HG03196 (cell line): Measurements from ENCODE around the gene COG4.
"Not testable (repeated sequence)": the region's sequence is repeated elsewhere in the genome, so short reads cannot be mapped to it uniquely, and the experiment has no call there.

Source experiments
- ATAC-seq: cut with Tn5 transposase; IDR thresholded peaks from one replicate; pipeline ENCODE4 v1.9.1; 2021; ENCODE audit not compliant: unreplicated experiment

Gene COG4

GRCh38 chr16:70457446-70458166 is 65.7 kb downstream of the COG4 start:
- ATAC-seq = no peak

DNA sequence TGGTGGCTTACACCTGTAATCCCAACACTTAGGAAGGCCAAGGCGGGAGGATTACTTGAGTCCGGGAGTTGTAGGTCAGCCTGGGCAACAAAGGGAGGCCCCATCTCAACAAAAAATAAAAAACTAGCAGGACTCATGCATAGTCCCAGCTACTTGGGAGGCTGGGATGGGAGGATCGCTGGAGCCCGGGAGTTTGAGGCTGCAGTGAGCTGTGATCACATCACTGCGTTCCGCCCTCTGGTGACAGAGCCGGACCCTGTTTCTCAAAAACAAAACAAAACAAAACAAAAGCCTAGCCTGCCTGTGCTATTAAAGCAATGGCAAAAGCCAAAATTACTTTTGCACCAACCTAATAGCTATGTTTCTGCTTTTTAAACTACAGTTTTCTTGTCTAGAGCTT is 67.4 kb downstream of the COG4 start:
- no peak for ATAC-seq

DNA sequence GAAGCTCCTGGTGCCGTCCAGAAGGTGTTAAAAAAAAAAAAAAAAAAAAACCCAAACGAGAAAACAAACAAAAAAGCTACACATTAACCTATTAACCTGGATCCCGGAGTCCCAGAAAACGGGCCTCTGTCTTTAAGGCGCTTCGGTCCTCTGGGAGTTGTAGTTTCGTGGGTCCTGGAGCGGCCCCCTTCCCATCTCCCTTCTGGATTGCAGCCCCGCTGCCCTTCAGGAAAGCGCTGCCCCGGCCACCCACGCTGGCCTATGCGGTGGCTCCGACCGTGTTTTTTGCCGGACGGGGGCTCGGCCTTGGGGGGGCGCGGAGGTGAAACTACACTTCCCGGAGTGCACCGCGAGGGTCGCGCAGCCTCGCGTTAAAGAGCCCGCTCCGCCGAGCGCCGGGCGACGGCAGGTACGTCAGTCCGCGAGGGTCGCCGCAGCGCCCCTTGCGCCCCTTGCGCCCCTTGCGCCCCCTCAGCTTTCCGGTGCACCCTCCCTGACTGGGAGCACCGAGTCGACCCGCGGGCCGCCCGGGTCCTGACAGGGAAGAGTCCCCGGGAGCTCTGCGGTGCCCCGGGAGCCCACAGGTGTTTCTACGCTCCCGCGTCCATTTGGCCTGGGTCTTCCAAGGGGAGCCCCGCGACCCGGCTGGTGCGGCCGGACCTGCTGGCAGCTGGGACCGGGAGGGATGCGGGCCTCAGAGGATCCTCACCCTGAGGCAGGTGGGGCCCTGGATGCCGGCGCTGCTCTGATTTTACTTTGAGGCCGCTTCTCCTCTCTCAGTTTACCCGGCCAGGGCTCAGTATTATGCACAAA is 68.9 kb downstream of the COG4 start, which contains the start of gene FCSK:
Gene FCSK (plus strand): TSS at position 374 of the 813 bp plus-strand sequence. CDS start 8,596 bp downstream, outside the sequence.
- ATAC-seq = peak; percentile 87

DNA sequence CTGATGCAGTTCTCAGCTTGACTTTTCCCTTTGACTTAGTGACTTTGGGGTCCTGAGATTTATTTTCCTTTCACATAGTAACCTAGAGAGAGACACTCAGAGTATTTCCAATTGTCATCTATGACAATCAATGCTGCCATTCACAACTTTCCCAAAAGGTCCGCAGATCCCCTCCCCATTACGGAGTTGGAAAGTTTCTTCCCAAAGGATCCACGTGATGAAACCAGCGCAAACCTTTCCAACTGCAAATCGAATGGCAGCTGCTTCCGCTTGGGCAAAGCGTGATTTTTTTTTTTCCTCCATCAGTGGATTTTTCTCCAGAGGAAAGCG is 69.5 kb downstream of the COG4 start:
- no peak for ATAC-seq

GRCh38 chr16:70453117-70453891 is 70.0 kb downstream of the COG4 start:
- no peak for ATAC-seq

- not testable (repeated sequence) for ATAC-seq
Observed at GRCh38 chr16:70451004-70451340, 72.4 kb downstream of the COG4 start.

DNA sequence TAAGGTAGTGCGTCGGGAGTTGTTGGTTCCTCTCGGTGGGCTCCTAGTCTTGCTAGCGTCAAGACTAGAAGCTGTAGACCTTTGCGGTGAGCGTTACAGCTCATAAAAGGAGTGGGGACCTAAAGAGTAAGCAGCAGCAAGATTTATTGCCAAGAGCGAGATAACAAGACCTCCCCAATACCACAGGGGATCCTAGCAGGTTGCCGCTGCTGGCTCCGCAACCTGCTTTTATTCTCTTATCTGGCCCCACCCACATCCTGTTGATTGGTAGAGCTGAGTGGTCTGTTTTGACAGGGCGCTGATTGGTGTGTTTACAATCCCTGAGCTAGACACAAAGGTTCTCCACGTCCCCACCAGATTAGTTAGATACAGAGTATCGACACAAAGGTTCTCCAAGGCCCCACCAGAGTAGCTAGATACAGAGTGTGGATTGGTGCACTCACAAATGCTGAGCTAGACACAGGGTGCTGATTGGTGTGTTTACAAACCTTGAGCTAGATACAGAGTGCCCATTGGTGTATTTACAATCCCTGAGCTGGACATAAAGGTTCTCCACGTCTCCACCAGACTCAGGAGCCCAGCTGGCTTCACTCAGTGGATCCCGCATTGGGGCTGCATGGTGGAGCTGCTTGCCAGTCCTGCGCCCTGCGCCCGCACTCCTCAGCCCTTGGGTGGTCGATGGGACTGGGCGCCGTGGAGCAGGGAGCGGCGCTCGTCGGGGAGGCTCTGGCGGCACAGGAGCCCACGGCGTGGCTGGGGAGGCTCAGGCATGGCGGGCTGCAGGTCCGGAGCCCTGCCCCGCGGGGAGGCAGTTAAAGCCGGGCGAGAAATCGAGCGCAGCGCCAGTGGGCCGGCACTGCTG is 73.0 kb downstream of the COG4 start:
- ATAC-seq = not testable (repeated sequence)

GRCh38 chr16:70448075-70448474 is 75.3 kb downstream of the COG4 start:
- ATAC-seq = no peak

GRCh38 chr16:70444249-70445063 is 78.9 kb downstream of the COG4 start:
- ATAC-seq = no peak

- ATAC-seq = no peak
Observed at GRCh38 chr16:70442344-70442743, 81.0 kb downstream of the COG4 start.

DNA sequence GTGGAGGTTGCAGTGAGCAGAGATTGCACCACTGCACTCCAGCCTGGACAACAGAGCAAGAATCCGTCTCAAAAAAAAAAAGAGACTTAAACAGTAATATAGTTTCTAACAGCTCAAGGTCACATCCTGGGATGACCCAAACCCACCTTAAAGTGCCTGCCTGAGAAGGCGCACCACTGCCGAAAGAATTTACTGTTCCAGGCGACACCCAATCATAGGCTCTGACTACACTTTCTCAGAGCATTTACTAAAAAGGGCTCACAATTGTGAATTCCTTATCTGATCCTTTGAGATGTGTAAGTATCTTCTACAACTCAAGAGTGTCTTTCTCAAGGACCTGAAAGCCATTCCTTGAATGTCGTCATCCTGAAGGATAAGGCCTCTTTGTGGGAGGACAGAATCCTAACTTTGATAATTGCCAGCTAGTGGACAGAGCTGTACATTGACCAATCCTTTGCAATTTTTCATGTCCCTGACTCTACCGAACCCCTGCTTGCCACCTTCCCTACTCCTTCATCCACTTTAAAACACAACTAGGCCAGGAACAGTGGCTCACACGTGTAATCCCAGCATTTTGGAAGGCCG is 81.9 kb downstream of the COG4 start:
- no peak for ATAC-seq

GRCh38 chr16:70440009-70440692 is 83.2 kb downstream of the COG4 start:
- ATAC-seq = no peak

- peak; percentile 78 for ATAC-seq
Observed at GRCh38 chr16:70438969-70439862, 84.1 kb downstream of the COG4 start, which contains the start of gene ST3GAL2. ST3GAL2 (minus strand) TSS chr16:70439100; CDS start chr16:70398530, 40,570 bp downstream.

DNA sequence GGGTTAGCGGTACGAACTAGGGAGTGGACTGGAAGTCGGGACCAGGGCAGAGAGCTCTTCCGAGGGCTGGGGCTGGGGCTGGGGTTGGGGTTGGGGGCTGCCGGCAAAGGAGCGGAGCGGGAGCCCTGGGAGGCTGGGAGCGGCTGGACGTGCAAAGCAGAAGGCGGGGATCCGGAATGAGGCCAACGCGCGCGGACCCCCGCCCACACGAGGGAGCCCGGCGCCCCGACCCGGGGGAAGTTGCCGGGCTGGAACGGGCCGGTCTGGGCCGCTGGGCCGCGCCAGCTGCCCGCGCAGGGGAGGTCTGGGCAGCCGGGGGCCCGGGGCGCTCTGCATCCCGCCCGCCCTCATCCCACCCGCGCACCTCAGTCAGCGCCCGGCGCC is 84.8 kb downstream of the COG4 start:
- peak; percentile 19 for ATAC-seq

DNA sequence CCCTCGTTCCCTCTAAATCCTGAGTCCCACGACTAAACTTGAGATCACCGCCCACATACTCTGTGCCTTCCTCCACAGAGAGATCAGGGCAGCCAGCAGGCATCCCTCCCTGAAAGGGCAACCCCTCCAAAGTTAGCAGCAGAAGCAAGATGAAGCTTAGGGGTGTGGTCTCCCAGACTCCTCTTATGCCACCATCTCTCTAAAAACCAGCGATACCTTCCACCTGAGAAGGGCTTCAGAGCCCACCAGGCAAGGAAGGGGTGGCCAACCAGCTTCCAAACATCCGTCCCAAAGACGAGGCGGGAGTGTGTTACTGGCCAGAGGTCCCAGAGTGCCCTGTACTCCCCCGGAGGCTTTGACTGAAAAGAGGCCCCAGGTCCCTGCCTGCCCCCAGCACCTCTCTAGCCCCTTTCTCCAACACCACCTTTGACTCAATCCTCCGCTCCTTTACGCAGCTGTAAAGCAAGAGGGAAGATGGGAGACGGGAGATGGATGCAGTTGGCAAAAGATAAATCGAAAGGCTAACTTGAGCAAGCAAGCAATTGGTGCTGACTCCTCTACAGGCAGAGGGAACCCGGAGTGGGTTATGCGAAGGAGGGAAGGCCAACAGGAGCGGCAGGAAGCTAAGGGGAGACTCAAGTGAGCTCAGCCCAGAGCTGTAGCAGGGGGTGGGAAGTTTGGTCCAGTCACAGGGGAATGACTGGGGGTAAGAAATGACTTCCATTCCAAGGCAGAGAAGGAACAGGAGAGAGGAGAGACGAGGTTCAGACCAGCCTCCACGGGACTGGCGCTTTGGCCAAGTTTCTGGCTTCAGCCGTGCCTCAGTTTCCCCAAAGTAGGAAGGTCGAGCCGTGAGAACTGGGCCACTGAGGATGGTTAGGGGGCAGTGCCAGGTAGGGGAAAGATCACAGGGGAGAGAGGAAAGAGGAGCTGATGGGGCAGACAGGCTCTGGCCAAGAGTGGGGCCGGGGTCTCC is 85.5 kb downstream of the COG4 start:
- ATAC-seq = no peak

GRCh38 chr16:70437017-70437581 is 86.3 kb downstream of the COG4 start:
- ATAC-seq = no peak
